HG03280 (cell line): ENCODE results near the gene COBL.

Source experiments
- ATAC-seq: cut with Tn5 transposase; IDR thresholded peaks from one replicate; pipeline ENCODE4 v1.9.1; 2021; ENCODE audit warnings: mild to moderate bottlenecking, moderate library complexity; ENCODE audit not compliant: unreplicated experiment

The COBL gene

GRCh38 chr7:51154201-51154600 lies 162.4 kb downstream of the COBL start:
- no peak for ATAC-seq

DNA sequence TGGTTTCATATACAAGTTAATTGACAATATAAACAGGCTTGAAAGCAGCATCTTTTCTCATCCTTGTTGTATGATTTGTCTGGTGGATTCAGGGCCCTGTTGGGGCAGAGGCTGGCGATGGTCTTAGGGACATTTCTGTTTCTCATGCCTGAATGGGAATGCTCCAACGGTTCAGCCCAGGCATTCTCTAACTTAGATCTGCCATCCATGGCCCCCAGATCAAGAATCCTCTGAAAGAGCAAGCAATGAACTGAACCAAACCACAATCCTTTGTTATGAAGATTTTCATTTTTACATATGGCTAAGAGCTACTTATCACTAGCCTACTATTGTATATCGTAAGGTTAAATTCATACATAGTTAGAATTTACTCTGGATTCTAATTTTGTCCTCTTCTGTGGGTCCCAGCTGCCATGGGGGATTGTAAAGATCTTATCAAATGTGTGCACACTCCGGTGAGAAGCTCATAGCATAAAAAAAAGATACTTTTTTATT lies 163.9 kb downstream of the COBL start:
- no peak for ATAC-seq

- no peak for ATAC-seq
Observed at GRCh38 chr7:51151455-51151854, 165.2 kb downstream of the COBL start.

DNA sequence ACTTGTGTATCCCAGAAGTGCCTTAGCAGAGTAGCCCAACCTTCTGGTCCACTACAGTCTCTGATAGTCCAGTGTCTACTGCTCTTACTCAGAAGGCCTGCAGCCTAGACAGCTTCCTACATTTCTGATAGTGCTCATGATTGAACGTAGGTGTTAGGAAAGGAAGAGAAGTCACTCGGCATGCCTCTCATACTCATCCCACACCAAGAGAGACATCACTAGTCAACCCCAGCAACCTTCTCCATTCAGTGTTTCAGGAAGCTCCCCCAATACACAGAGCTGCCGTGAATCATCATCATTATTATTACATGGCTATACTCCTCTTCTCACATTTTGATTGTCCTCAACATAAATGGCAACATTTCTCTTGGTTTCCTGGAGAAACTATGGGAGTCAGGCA lies 166.4 kb downstream of the COBL start:
- no peak for ATAC-seq

DNA sequence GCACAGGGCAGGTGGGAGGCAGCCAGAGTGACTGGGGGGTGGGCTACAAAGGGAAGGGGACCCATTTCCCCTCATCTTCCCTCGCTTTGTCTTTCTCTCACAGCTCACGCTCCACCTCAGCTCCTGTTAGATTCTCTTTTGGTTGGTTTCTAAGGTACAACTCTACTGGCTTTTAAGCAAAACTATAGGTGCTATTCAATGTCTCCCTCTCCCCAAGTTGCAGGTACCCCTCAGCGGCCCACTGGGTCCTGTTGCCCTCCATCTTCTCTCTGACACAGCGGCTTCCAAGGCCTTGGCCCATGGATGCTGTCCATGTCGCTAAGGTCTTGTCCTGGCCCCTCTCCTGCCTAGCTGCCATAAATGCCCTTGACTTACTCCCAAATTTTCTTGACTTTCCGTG lies 168.4 kb downstream of the COBL start:
- no peak for ATAC-seq

GRCh38 chr7:51146816-51147586 lies 169.6 kb downstream of the COBL start:
- ATAC-seq = no peak

- ATAC-seq = no peak
Observed at GRCh38 chr7:51144178-51144577, 172.4 kb downstream of the COBL start.

DNA sequence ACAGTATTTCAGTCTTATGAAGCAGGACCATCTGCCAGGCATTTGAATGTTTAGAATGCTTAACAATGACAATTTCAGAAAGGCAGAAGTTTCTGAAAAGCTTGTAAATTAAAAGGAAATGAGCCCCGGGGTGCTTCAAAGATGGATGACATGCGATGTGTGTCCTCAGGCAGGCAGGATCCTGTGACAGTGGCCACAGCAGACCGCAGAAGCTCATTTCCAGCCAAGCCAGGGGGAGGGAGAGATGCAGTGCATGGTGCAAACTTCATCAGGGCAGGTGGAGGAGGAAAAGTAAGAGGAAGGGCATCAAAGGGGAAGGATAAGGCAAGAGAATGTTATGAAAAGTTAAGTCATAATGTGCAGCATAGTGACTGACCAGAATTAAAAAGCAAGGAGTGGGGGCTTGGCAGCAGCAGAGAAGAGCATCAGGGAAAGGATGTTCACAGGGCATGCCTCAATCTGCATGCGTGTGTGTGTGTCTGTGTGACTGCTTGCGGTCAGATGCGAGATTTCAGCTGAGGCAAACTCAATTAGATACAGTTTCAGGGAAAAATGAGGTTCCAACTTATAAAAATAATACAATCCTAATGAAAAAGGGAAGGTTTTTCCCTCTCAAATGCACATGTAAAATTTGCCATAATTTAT lies 173.7 kb downstream of the COBL start:
- no peak for ATAC-seq

- no peak for ATAC-seq
Observed at GRCh38 chr7:51141451-51142003, 175.1 kb downstream of the COBL start.

GRCh38 chr7:51140199-51141164 lies 176.1 kb downstream of the COBL start:
- no peak for ATAC-seq

DNA sequence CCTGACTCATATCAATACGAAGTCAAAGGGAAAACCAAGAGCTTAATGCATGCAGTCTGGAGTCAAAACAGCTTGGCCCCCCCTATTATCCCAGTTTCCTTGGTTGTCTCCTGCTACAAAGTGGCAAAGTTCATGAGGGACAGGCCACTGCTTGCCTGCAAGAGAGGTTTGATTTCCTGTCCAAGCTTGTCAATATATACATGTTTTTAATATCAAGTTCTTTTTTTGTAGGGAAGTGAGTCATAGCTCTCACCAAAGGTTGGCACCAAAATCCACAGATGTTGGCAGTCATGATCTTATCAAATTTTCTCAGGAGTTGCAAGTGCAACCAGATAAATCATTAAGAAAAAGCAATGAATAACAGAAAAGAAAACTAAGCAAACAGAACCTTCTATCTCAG lies 176.8 kb downstream of the COBL start:
- no peak for ATAC-seq

- ATAC-seq = no peak
Observed at GRCh38 chr7:51138123-51139085, 178.2 kb downstream of the COBL start.

GRCh38 chr7:51135576-51135975 lies 181.0 kb downstream of the COBL start:
- ATAC-seq = no peak

- no peak for ATAC-seq
Observed at GRCh38 chr7:51134013-51134441, 182.6 kb downstream of the COBL start.

DNA sequence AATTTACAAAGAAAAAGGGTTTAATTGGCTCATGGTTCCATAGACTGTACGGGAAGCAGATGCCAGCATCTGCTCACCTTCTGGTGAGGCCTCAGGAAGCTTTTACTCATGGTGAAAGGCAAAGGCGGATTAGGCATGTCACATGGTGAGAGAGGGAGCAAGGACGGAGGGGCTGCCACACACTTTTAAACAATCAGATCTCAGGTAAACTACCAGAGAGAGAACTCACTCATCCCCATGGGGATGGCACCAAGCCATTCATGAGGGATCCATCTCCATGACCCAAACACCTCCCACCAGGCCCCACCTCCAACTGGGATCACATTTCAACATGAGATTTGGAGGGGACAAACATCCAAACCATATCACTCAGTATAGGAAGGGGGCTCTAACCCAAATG lies 183.9 kb downstream of the COBL start:
- no peak for ATAC-seq

DNA sequence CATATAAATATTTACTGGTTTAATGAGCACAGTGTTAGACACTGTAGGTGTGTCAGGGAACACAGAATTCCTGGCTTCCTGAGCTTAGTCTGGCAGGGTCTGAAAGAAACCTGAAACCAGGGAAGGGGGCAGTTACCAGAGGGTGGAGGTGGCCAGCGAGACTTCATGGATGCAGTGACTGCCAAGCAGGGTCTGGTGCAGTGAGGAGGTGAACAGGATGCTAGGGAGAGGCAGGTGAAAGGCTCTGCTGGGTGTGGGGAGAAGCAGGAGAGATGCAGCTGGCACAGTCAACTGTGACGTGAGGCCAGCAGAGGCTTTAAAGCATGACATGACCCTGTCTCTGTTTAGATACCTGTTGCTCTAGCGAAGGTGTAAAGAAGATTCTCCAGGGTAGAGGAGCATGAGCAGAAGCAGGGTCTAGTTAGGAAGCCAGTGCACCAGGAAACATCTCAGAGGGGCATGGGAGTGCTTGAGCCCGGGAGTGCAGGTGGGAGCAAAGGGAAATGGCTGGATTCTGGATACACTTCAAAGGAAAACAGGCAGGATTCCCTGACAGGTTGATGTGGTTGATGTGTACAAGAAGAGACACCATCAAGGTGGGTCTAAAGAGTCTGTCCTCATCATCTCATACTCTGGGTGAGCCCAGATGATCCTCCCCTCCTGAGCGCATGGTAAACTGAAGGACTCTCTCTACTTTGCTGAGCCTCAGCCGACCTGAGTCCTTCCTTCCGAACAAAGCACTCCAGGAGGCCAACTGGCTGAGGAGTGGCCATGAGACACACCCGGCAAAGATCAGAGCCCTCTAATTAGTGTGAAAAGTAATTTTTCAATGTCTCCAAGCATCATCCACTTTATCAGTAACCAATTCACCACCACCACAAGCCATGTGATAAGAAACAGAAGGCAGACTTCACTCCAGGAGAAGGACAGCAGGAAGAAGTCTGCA lies 186.8 kb downstream of the COBL start:
- no peak for ATAC-seq

- no peak for ATAC-seq
Observed at GRCh38 chr7:51128545-51129435, 187.8 kb downstream of the COBL start.

DNA sequence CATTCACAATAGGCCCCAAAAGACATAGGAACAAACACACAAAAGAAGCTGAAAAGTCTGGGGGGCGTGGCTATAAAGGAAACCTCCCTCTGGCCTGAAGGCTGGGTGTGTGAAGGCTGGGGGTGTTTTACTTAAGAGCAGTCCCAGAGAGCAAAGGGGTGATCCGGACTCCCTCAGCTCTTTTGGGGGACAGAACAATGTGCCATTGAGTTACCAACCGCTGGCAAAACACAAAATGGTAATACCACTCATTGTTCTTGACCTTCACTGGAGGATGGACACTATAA lies 189.0 kb downstream of the COBL start:
- ATAC-seq = no peak
